Activated naive CD8-positive, alpha-beta T cell treated with anti-CD3 and anti-CD28 coated beads, Interleukin-2, amount 50 U/mL, for 16 hours (primary cell): ENCODE measurements around the gene FXYD1.

Experiments
- DNase-seq: peaks from one replicate; pipeline ENCODE4 v3.0.0-alpha.2; 2020; ENCODE audit warnings: low read depth, low spot score

Gene FXYD1

DNA sequence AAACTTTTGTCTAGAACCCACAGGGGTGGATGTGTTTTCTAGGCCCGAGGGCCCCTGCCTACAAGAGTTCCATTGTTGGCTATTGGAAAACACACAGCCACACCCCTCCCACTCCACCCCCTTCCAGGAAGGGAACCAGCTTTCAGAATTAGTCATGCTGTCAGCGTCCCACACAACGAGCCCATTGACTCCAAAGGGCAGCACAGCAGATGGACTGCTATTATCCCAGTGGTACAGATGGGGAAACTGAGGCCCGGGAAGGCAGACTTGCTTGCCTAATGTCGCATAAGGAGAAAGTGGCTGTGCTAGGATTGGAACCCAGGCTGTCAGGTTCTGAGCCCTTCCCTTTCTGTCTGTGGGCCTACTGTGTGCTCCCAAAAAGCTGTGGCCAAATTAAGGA is 31.1 kb upstream of the FXYD1 start:
- DNase-seq, result no peak

DNA sequence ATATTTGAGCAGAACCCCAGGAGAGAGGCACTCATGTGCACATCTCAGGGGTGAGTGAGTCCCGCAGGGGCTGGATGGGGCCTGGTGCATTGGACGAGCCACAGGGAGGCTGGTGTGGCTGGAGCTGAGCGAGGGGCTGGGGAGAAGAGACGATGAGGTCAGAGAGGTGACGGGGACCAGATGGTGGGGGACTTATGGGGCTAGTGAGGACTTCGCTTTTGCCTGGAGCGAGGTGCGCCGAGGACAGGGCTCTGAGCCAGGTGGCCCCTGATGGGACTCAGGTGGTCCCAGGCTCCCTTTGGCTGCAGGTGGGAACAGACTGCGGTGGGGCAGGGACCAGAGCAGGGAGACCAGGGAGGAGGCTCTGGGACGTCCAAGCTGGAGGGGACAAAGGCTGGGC is 29.9 kb upstream of the FXYD1 start:
- no peak for DNase-seq

DNA sequence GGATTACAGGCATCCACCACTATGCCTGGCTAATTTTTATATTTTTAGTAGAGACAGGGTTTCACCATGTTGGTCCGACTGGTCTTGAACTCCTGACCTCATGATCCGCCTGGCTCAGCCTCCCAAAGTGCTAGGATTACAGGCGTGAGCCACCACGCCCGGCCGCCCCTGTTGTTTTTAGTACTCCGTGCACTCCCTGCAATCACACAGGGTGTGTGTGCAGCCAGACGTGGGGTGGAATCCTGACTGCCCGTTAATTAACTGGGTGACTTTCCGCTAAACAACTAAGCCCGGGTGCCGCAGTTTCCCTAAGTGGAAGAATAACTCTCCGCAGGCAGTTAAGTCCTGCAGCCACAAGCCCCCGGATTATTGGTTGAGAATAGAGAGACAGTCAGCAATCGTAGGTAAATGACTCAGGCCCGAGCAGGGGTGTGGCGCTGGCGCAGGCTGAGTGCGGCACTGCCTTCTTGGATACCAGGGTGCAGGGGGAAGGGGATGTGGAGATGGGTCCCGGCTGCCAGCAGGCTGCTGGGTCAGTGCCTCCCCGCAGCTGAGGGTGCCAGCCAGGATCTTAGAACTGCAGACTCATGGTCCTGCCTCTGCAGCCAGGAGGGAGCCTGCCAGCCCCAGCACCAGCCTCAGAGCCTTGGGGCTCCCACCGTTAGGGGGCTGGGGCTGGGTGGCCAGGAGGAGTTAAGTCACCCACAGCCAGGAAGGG is 29.1 kb upstream of the FXYD1 start:
- DNase-seq, result no peak

DNA sequence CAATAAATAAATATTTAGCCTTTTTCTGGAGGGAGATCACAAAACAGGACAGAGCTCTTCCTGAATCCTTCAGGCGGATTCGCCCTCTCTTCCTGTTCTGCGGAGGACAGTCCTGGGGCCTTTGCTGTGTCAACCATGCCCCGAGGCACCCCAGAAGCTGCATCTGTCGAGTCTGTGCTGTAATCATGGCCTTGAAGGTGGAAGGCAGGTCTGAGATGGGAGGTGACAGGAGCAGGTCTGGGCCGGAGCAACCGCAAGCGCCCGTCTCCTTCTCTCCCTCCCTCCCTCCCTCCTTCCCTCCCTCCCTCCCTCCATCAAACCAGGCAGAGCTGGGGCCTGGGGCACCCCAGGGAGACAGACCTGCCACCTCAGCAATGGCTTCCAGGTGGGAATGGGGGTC is 27.6 kb upstream of the FXYD1 start:
- DNase-seq, result no peak

DNA sequence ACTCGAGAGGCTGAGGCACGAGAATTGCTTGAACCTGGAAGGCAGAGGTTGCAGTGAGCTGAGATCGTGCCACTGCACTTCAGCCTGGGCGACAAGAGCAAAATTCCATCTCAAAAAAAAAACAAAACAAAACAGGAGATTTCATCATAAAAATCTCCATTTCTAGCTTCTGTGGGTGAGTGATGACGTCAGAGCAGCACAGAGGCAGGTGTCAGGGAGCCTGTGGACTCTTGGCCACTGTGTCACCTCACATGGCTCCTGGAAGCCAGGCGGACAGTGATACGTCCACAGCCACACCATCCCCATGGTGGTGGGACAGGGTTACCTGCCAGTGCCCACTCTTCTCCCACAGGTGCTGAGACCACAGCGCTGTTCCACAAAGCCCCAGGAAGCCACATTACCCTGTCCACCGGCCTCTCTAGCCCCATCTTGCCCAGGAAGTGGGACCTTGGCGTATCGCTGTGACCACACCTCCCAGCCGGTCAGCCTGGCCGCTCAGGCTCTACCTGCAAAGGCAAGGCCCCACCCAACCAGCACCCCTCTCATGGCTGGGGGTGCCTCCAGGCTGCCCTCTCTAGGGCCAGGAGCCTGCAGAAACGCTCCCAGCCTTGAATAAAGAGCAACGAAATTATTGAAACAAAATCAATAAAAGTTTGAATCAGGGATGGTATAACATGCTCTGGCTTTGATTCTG is 25.5 kb upstream of the FXYD1 start:
- no peak for DNase-seq

DNA sequence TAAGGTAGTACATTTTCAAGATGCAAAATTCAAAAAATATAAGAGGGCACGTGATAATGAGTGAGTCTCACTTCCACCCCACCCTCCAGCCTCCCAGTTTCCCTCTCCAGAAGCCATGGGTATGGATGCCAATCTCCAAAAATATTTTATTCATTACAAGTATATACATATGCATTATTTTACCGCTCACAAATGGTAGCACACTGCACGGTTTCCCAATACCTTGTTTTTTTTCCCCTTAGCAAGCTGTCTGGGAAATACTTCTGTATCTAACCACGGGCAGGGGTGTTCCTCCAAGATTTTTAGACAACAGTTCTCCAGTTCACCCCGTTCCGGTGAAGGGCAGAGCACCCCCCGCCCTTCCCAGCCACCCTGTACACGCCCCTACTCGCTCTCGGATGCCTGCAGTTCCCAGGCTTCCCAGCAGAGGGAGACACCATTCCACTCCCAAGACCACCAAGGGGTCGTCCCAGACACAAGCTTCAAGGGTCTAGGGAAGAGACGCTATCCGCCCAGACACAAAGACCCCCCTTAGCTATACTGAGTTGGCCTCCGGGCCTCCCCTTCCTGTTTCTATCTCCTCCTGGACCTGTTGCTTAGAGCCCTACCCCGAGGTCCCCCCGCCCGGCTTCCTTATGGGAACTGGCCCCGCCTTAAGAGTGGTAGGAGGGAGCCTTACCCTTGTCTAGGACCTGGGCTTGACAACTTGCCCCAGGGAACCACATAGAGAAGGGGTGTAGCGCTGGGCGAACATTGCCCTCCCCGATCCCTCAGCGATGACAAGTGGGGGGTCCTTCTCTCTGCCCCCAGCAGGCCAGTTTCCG is 24.1 kb upstream of the FXYD1 start:
- peak; percentile 51 for DNase-seq

DNA sequence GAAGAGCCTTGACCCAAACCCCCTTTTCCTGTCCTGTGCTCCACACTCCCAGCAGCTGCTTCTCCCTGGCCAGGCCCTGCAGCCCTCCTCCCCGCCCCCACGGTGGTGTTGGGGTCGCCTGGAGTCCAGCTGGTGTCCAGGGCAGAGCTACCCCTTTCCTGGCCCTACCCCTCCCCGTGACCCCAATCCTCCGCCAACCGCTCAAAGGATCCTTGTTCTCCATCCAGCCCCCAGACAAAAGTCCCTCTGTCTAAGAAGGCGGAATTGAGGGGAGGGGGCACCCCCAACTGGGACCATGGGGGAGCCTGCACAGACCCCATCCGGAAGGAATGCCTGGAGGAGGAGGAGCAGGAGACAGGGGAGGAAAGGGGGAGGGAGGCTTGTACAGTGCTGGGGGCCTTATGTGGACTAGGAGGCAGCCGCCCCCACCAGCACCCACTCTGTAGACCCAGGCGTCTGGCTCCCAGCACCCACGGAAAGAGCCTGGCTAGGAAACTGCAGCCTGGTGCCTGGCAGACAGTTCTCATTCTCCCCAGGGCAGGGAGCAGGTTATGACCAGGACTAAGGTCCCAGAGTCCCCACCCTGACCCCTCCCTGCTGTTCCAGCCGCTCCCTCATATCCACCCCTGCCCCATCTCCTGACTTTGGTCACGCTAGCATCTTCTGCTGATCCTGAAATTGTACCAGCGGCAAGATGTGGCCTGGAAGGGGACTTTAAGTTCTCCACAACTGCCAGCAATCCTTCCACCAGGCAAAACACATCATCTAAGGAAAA is 23.3 kb upstream of the FXYD1 start, which contains the start of gene FXYD3:
Gene FXYD3, plus strand, starts transcription at position 647 of the 775 bp plus-strand sequence. CDS start 3,554 bp downstream, outside the sequence.
- no peak for DNase-seq

DNA sequence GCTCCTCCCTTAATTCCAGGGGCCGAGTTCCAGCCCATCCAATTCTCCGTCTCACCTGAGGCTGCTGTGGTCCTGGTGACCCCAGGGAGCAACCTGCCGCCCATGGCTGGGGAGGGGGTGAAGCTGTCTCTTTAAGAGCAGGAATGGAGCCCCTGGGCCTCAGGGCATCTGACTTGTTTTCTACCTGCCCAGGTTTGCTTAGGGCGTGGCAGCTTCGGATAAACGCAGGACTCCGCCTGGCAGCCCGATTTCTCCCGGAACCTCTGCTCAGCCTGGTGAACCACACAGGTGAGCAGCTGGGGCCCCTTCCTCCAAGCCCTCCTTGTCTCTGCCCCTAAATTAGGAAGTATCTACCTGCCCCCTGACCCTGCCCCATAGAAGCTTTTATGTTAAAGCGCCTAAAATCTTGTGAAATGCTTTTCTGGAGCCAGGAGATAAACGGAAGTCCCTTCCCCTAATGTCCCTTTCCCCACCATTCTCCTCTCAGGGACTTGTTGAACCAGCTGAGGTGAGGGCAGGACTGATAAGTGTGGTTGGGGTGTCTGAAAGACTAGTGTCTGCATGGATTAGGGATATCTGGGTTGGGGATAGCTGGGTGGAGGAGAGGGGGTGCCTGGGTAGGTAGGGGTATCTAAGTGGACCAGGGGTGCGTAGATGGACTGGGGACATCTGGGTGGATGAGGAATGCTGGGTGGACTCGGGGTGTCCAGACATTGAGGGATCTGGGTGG is 22.4 kb upstream of the FXYD1 start:
- no peak for DNase-seq

DNA sequence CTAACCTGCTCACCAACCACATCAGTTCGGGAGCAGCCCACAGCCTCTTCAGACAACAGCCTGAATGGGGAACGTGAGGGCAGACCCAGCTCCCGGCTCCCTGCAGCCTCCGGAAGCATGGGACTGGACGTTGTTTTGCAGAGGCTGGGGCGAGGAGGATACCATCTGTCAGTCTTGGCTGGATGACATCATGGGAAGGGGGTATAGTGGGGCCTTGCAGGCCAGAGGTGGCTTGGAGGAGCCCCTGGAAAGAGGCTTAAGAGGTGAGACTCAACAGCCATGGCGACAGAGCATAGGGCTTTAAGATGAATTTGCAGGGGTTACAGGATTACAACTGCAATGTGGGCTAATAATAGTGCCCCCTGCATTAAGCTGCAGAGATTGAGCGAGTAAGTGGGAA is 21.5 kb upstream of the FXYD1 start:
- DNase-seq, result no peak

DNA sequence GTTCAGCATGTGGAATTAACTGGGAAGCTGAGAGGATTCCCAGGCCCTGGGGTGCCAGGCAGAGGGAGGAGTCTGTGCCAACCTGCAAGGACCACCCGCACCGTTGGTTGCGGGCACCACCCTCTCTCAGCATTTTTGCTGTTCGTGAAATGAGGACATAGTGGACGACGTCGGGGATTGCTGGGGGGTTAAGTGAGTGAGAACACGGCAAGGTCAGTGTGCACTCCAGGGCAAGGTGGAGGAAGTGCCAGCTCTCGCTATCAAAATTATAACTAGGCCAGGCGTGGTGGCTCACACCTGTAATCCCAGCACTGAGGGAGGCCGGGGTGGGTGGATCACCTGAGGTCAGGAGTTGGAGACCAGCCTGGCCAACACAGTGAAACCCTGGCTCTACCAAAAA is 20.8 kb upstream of the FXYD1 start:
- DNase-seq, result no peak

DNA sequence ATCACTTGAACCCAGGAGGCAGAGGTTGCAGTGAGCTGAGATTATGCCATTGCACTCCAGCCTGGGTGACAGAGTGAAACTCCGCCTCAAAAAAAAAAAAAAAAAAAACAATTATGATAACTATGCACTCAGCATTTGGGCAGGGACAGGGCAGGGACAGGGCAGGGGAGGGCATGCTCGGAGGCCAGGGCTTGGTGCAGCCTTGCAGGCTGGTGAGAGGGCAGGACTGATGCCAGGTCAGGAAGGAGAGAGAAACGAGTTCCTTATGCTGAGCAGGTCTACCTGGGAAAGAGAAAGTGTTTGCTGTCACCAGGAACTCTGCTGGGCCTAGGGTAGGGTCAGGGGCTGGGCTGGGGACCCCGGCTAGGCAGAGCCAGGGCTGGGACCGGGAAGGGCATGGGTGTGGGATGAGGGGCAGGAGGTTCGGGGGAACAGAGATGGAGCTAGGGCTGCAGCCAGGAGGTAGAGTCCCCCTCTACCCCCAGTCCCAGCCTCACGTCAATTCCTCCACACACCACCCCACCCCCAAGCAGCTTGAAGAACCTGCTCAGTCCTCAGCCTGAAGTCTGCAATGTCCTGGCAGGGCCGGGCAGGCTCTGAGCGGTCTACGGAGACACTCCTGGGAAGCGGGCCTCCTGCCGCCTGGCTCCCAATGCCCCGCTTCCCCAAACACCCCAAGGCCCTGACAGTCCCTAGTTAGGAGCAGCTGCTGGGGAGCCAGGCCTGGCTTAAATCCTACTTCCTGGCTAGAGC is 20.2 kb upstream of the FXYD1 start:
- DNase-seq, result no peak

DNA sequence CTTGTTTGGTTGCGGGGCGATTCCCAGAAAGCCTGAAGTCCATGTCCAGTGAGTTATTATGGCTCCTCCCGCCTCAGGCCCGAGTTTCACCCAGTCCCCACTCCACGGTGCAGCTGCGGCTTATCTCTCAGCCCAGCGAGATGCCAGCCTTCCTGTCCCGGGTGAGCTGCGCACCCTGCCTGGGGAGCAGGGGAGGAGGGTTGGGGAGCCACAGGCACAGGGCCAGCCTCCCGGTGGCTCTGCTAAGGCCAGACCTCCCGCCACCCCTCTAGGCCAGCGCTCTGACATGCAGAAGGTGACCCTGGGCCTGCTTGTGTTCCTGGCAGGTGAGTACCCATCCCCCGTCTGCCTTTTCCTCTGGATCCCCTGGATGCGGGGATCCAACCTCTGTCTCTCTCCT is 19.5 kb upstream of the FXYD1 start:
- DNase-seq, result no peak

DNA sequence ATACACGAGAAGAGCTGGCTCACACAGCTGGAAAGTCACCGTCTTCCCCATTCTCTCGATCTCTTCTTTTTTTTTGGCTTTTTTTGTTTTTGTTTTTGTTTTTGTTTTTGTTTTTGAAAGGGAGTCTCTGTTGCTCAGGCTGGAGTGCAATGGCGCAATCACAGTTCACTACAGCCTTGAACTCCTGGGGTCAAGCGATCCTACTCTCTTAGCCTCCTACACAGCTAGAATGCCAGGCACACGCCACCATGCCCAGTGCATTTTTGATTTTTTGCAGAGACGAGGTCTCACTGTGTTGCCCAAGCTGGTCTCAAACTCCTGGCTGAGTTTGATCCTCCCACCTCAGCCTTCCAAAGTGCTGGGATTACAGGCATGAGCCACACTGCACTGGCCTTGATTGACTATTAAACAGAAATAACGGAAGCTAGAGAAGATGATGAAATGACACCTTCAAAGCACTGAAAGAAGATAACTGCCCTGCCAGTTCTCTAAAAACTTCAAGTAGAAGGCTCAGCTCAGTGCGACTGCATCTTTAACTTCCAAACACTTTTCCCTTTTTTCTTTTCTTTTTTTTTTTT is 19.0 kb upstream of the FXYD1 start:
- no peak for DNase-seq

DNA sequence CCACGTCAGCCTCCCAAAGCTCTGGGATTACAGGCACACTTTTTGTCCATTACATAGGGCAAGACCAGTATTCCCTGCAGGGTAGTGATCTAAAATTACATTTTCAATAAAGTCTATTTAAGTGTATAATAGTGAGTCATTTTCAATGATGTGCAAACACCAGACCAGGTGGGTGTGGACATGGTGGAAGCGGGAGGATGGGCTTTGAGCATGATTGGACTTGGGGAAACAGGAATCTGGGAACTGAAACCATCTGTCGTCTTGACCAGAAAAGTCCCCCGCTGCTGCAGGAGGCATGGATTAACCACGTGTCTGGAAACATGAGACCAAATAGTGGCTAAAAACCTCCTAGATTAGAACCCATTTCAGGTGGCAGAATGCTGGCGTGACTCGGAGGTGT is 18.1 kb upstream of the FXYD1 start:
- no peak for DNase-seq

DNA sequence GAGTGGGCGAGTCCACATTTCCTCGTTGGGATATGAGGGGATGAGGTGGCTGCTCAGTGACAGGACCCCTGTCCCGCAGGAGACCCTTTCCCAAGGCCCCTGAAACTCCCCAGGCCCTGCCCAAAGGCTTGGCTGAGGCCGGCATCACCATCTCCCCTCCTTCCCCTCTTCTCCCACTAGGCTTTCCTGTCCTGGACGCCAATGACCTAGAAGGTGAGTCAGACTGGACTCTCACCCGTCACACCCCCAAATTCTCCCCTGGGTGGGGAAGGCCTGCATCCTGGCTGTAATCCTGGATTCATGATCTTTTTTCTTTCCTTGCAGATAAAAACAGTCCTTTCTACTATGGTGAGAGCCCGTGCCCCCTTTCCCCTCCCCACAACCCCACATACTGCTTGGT is 17.7 kb upstream of the FXYD1 start:
- DNase-seq, result no peak

DNA sequence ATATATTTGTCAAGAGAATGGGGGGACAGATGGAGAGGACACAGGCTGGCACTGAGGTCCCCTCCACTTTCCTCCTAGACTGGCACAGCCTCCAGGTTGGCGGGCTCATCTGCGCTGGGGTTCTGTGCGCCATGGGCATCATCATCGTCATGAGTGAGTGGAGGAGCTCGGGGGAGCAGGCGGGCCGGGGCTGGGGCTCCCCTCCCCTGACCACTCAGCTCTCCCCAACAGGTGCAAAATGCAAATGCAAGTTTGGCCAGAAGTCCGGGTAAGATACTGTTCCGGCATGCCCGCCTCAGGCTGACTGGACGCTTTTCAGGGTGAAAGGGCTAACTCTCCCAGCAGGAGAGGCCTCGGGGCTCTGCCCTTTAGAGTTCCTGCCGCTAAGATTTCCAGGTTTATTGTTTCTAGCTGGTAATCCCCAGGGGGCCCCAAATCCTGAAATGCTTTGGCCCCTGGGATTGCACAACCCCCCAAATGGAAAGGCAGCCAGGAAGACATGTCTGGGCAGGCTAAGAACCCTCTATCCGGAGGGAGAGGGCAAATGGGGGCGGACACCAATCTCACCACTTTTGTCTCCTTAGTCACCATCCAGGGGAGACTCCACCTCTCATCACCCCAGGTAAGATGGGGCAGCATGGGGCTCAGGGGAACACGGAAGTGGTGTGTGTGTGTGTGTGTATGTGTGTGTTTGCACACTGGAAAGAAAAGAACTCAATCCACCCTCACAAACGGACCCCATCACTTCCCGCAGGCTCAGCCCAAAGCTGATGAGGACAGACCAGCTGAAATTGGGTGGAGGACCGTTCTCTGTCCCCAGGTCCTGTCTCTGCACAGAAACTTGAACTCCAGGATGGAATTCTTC is 15.7 kb upstream of the FXYD1 start:
- no peak for DNase-seq

DNA sequence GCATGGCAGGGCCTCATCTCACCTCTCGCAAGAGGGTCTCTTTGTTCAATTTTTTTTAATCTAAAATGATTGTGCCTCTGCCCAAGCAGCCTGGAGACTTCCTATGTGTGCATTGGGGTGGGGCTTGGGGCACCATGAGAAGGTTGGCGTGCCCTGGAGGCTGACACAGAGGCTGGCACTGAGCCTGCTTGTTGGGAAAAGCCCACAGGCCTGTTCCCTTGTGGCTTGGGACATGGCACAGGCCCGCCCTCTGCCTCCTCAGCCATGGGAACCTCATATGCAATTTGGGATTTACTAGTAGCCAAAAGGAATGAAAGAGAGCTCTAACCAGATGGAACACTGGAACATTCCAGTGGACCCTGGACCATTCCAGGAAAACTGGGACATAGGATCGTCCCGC is 15.1 kb upstream of the FXYD1 start:
- no peak for DNase-seq

DNA sequence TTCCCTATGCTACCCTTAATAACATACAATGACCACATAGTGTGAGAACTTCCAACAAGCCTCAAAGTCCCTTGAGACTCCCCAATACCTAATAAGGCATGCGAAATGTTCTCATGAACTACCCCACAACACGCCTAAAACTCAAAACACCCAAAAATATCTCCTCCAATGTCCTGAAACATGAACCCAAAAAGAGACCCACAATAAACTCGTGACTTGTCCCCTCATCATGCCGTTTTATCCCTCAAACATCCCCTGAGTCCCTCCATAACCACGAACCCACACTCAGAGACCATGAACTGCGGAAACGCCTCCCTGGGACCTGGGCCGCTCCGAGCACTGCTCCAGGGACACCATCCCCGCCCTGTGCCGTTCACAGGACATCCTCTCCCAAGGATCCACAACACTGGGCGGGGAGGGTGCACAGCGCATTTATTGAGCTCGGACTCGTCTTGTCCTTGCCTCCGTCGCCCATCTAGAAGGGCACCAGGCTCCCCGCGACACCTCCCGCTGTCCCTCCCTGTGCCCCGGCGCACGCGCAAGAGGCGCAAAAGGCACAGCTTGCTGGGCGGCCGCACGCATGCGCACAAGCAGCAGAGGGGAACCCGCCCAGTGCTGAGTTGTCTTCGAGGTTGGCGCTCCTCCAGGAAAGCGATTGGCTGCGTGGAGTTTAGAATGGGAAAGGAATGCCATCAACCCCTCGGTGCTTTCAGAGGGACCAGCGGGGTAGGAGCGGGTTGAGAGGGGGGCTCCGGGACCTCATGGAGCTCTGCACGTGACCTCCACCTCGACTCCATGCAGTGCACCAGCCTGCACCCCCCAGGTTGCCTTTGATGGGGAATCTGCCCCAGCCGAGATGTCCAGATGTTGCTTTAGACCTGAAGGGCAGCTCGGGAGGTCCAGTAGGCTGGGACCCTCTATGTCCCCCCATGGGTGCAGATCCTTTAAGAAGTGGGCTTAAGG is 14.2 kb upstream of the FXYD1 start:
- peak; percentile 68 for DNase-seq
